HG03039 (cell line): ENCODE results near the gene GPBP1.

Source experiments
- ATAC-seq: cut with Tn5 transposase; IDR thresholded peaks from one replicate; pipeline ENCODE4 v1.9.1; 2021; ENCODE audit warnings: mild to moderate bottlenecking, moderate library complexity; ENCODE audit not compliant: unreplicated experiment

Gene GPBP1

GRCh38 chr5:57209316-57210040 lies 35.6 kb downstream of the GPBP1 start:
- no peak for ATAC-seq

- ATAC-seq = no peak
These were observed 36.8 kb downstream of the GPBP1 start for GRCh38 chr5:57210633-57211032.

GRCh38 chr5:57211039-57211438 lies 37.2 kb downstream of the GPBP1 start:
- ATAC-seq = no peak

GRCh38 chr5:57215629-57216195 lies 41.9 kb downstream of the GPBP1 start:
- no peak for ATAC-seq

DNA sequence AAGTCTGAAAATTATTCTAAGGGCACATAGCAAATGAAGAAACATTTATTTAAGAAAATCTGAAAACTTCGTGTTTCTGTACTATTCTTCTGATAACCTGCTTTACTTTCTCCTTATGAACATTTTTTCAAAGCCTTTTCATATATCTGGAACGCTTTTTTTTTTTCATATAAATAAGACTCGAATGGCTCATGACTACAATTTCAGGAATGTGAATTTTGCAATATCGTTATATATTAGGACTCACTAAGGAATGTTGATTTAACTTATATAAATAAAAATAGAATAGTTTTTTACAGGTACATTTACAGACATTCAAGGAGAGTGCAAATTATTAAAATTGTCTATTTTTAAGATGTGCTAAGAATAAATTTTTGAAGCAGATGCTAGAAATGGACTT lies 42.9 kb downstream of the GPBP1 start:
- ATAC-seq = no peak

DNA sequence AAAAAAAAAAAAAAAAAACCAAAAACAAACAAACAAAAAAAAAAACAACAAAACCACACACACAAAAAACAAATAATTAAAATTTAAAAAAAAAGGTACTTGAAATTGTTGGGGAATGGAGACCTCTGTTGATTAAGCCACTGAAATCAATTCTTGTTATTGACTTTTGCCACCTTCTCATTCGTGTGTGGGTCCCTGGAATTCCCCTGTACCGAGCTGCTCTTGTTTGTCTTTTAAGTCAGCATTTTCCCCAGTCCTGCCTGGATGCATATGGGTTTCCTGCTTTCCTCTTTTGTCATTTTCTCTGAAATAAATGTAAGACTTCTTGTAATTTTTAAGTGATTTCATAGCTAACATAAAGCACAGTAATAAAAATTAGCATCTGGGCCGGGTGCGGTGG lies 45.5 kb downstream of the GPBP1 start:
- ATAC-seq = no peak

- ATAC-seq = no peak
These were observed 47.2 kb downstream of the GPBP1 start for GRCh38 chr5:57221049-57221568.

DNA sequence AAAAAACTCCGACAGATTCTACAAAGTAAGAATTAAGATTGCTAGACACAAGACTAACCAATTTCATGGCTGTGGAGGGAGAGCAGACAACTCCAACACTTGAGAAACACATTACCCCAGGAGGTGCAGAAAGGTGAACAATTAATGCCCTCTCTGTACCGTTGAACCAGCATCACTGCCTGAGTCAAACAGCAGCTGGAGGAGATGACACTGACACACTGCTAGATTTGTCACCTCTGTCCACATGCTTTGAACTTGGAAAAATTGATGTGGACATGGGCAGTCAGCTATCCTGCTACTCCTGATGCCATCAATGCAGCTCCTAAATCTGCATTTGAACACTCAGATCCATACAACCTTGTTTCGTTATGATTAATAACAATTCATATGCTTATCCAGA lies 51.7 kb downstream of the GPBP1 start:
- ATAC-seq = no peak

- ATAC-seq = no peak
These were observed 55.5 kb downstream of the GPBP1 start for GRCh38 chr5:57229313-57229712.

- no peak for ATAC-seq
These were observed 57.7 kb downstream of the GPBP1 start for GRCh38 chr5:57231607-57232006.

DNA sequence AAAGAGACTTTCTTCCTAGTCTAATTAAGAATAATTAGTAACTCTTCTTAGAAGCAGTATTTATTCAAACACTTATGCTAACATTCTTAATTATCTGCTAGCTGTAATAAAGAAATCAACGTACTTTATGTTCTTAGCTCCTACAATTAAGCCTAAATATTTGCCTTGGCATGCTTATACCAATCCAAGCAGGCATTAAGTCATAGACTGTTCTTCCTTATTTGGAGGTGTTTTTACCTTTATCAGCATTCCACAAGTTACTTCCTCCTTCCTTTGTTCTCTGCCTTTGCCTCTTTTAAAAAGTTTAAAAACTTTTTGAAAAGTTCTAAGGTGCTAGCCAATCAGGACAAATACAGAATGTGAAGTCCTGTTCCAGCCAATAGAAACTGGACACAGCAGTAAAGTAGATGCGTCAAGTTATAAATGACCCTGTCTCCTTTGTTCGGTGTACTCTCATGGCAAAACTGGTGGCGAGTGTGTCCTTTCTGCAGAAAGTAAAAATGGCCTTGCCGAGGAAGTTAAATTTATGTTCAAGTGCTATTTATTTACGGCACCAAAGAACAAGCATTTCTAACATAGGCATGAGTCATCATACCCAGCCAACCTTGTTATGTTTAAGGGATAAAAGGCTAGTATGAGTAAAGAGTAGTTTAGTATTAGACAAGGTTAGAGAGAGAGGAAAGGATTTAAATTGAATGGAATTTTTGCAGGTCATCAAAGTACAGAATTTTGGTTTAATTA lies 58.6 kb downstream of the GPBP1 start:
- no peak for ATAC-seq

- peak; percentile 61 for ATAC-seq
These were observed 69.7 kb downstream of the GPBP1 start for GRCh38 chr5:57243286-57244137.

DNA sequence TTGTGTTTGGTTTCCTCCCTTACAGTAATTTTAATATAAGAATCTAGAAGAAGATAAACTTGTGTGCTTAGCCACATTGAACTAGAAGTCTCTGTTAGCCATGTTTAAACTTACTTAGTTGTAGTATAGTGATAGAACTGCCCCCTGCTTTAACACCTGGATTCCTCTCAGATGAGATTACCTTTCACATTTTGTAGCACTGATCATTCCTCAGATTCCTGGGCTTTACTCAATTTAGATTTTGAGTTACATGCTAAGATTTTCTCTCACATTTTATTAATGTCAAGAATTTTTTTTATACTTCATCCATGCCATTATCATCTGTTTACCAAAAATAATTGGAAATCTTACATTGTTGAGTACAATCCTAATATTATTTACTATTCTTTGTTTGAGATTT lies 70.5 kb downstream of the GPBP1 start:
- no peak for ATAC-seq

DNA sequence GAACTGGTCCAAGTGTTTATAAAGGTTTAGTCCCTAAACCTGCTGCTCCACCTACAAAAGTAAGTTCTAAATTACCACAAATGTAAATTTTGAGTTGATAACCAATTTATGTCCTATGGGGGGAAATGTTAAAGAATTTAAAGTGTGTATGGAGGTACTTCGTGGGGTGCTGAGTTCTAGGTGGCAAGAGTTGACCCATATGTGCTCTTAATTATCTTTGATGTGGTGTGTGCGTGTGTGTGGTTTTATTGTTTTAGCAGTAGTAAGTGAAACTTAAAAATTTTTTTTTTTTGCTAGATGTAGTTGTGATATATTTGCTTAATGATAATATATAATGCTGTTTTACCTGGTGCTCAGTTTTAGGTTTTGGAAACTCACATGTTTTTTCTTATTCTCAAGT lies 72.6 kb downstream of the GPBP1 start:
- no peak for ATAC-seq

DNA sequence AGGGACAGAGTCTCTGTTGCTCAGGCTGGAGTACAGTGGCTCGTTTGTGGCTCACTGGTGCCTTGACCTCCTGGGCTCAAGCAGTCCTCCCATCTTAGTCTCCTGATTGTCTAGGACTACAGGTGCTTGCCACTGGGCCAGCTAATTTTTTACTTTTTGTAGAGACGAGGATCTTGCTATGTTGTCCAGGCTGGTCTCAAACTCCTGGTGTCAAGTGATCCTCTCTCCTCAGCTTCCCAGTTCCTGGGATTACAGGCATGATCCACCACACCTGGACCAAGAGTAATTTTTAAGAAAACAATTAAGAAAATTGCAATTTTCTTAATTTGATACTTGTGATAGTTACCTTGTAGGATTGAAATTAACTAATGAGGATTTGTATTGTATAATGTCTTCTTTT lies 73.9 kb downstream of the GPBP1 start:
- ATAC-seq = no peak

GRCh38 chr5:57249265-57249874 lies 75.5 kb downstream of the GPBP1 start:
- ATAC-seq = no peak

GRCh38 chr5:57258052-57258451 lies 84.2 kb downstream of the GPBP1 start:
- no peak for ATAC-seq

DNA sequence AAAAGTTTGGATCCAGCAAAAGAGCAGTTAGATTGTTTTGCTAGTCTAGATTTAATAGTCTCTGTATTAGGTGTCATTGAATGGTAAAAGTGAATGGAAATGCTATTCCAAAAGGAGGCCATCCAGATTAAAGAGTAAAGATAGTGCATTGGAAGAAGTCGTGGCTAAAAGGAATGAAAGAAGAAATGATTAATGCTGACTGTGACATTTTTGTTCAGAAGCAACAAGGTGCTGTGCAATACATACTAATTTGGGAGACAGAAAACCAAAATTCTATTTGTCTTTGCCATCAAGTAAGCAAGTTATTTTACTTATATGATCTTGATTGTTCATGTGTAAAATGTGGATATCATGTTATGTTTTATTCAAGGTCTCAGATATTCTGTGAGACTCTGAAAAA lies 85.1 kb downstream of the GPBP1 start:
- ATAC-seq = no peak

- ATAC-seq = no peak
These were observed 85.8 kb downstream of the GPBP1 start for GRCh38 chr5:57259704-57260103.

- ATAC-seq = no peak
These were observed 88.7 kb downstream of the GPBP1 start for GRCh38 chr5:57262541-57262940.

- no peak for ATAC-seq
These were observed 93.9 kb downstream of the GPBP1 start for GRCh38 chr5:57267805-57268204.
